Gastrocnemius medialis (tissue), 4 donors: Measurements from ENCODE around the gene SIN3A.

Source experiments
- CTCF ChIP-seq, 5 experiments: fragments of 450-650 bp in 3 of 5; fragments of 200-600 bp in 2 of 5; sonication (generic) in 2 of 5; IDR thresholded peaks in 4 of 5; conservative IDR thresholded peaks in 1 of 5; 1 replicate in 4 of 5; 2 replicates in 1 of 5; pipeline ENCODE4 v1.5.1; 2016 to 2019; ENCODE audit warnings: antibody characterized with exemption in 5 of 5, mild to moderate bottlenecking in 3 of 5, moderate library complexity in 3 of 5
- POLR2A ChIP-seq, 2 donors: fragments of 450-650 bp; IDR thresholded peaks; one replicate each; pipeline ENCODE4 v1.6.1; 2017; ENCODE audit warnings: antibody characterized with exemption in 2 of 2, mild to moderate bottlenecking in 2 of 2, moderate library complexity in 2 of 2

- TF ChIP-seq CTCF (IDR thresholded peaks at IDR 0.05 in 4 of 5, conservative IDR thresholded peaks at IDR 0.05 in 1 of 5) (no peak), POLR2A (IDR thresholded peaks at IDR 0.05) (no peak)
Measured at GRCh38 chr15:75407083-75407482, 44.4 kb downstream of the SIN3A start.
